Airway epithelial cell (primary cell): ENCODE measurements around the gene ECT2L. TPM values are rescaled to one million over a fixed set of nuclear protein-coding genes. Genes with fewer than 3 reads are reported as not detected.

Experiments used
- total RNA-seq: library from RNA; depleted of rRNA; stranded (reverse); fragments of >200 nt; gene quantifications from 2 replicates; pipeline ENCODE4 v1.2.3, GENCODE V29; 2015

Gene ECT2L
- not detected in 2 replicates for total RNA-seq

GRCh38 chr6:138795809-138796603 lies at the start of gene ECT2L:
Gene ECT2L, plus strand, starts transcription at chr6:138796087. Its CDS starts 17,188 bp downstream, at chr6:138813275.

DNA sequence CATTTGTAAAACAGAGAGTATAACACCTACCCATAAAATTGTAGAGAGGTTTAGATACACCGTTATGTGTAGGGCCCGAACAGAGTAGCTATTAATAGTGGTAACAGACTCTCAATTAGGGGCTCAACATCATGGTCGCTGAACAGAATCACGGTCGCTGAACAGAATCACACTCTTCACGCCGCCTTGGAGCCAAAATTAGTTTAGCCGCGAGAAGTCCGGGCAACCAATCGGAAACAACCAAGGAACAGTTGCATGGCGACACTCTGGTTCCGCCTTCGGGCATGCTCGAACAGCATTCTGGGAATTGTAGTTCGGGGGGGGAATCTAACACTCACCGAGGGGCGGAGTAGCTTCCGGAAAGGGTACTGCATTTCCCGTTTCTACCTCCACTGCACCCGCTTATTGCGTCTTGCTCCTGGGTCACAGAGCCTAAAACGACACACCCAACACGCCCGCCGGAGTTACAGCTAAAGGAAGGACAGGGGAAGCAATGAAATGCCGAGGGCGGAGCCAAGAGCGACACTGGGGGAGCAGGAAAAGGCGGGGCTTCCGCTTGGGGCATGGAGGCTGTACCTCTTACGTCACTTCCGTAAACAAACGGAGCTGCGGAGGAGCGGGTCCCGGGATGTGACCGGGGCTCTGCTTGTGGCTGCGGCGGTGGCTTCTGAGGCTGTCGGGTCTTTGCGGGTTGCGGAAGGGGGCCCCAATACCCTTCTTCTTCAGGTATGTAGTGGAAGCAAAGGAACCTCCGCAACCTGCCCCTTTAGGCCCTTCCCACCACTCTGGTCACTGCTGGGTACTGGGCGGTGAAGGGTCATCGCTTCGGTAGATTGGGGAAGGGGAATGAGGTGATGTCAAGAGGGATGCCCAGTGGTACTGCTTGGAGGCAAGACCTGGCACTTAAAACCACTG lies 22.5 kb upstream of the ECT2L start, which contains the start of gene CCDC28A:
CCDC28A (plus strand) TSS at position 593 of the 915 bp plus-strand sequence. CDS start 2,352 bp downstream, outside the sequence.

Other genes starting within 250 kb of the ECT2L start
- 6.5 and 9.4 TPM in 2 replicates for gene CCDC28A, start 22.3 kb upstream of the ECT2L start, total RNA-seq
- gene REPS1, start 192.2 kb downstream of the ECT2L start, total RNA-seq, result 26.8 and 32.6 TPM in 2 replicates
- gene ABRACL, start 232.7 kb downstream of the ECT2L start, total RNA-seq, result 78.3 and 79.0 TPM in 2 replicates